Left lung (tissue), 10 donors: ENCODE data around the gene ZC3H4. TPM values are rescaled to one million over a fixed set of nuclear protein-coding genes. Genes with fewer than 3 reads are reported as not detected.

ENCODE experiments used
- ATAC-seq: fragments of 200-7000 bp; cut with Tn5 transposase; one replicate; pipeline ENCODE4 v1.9.1; 2020; ENCODE audit warnings: moderate library complexity
- DNase-seq, 4 donors: peaks; one replicate each; pipeline ENCODE4 v3.0.0-alpha.2; 2013 to 2020
- H3K27ac ChIP-seq, 2 donors: fragments of 200-600 bp; sonication (generic) in 1 of 2; one replicate each; pipeline versions ENCODE4 v1.5.0 to v1.8.0; 2020 to 2021
- H3K27me3 ChIP-seq, 2 donors: fragments of 200-600 bp; sonication (generic) in 1 of 2; one replicate each; pipeline versions ENCODE4 v1.5.0 to v1.8.0; 2020 to 2021
- H3K36me3 ChIP-seq, 2 donors: fragments of 200-600 bp; sonication (generic) in 1 of 2; one replicate each; pipeline versions ENCODE4 v1.5.0 to v1.8.0; 2020 to 2021
- H3K4me1 ChIP-seq, 2 donors: fragments of 200-600 bp; one replicate each; pipeline ENCODE4 v1.8.0; 2021
- H3K4me3 ChIP-seq, 2 donors: fragments of 200-600 bp; sonication (generic) in 1 of 2; one replicate each; pipeline versions ENCODE4 v1.5.0 to v1.8.0; 2020 to 2021; ENCODE audit warnings: mild to moderate bottlenecking in 1 of 2
- H3K9me3 ChIP-seq, 2 donors: fragments of 200-600 bp; sonication (generic) in 1 of 2; one replicate each; pipeline versions ENCODE4 v1.5.0 to v1.8.0; 2020 to 2021
- intact Hi-C, 2 donors: fragments of 100-400 bp; cut with DNase I; formaldehyde crosslinking; loops; one replicate each; pipeline versions ENCODE4 v1.11.2 to v1.14.2; 2022
- polyA plus RNA-seq, 6 donors: library from polyadenylated mRNA; unstranded; fragments of 120-200 nt; gene quantifications; one replicate each; pipeline ENCODE4 v1.2.1, GENCODE V29; 2013; ENCODE audit not compliant: insufficient read length in 6 of 6
- total RNA-seq, 2 donors: library from RNA; stranded (reverse); fragmentation: NEBNext Ultra II Directional; extraction: Animal tissue kit (Norgen Biotek cat#: 25700); gene quantifications; one replicate each; pipeline ENCODE4 v1.2.1, GENCODE V29; 2021
- TF ChIP-seq, protein P1 (sequence below), 2 donors: fragments of 200-600 bp; sonication (generic) in 1 of 2; IDR thresholded peaks; one replicate each; pipeline versions ENCODE4 v1.5.0 to v1.8.0; 2021; ENCODE audit warnings: antibody characterized with exemption in 2 of 2
- donor health status: DM: no; HTN: yes; CAD: no.
- donor health status: DM: no; HTN: no; CAD: no.

Gene ZC3H4
- total and polyA plus RNA-seq, 8 donors = 36.6 to 48.2 (median 39.2) TPM

DNA sequence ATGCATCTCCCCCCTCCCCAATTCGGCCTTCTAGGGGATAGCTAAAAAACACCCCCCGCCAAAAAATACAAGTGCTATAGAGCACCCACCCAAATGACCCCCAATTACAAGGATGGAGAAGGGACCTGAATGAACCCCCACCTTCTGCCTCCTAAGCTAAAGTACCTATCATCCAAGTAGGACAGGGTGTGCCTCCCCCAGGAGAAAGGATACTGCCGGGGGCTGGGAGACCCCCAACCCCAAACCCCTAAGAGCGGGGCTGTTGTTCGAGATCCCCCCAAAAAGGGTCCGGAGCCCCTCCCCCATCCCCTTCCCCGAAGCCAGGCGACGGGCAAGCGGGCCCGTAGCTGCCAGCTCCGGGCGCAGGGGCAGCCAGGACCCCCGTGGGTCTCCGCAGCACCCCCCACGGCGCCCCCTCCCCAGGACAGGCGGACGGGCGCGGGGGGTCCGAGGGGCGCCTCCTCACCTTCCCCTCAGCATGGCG lies 1.9 kb downstream of the ZC3H4 start:
- Histone ChIP-seq H3K4me3 (peak overlapping the region; percentile 79 to 83), H3K4me1 (peaks cover 21 to 44% of the 10 kb centered on the region in 2 donors), H3K36me3 (peaks cover 0 to 6% of the 10 kb centered on the region in 2 donors), H3K27ac (peak overlapping the region; percentile 100), H3K9me3 (no peaks in the 10 kb centered on the region), H3K27me3 (no peaks in the 10 kb centered on the region)
- TF ChIP-seq, protein P1, sequence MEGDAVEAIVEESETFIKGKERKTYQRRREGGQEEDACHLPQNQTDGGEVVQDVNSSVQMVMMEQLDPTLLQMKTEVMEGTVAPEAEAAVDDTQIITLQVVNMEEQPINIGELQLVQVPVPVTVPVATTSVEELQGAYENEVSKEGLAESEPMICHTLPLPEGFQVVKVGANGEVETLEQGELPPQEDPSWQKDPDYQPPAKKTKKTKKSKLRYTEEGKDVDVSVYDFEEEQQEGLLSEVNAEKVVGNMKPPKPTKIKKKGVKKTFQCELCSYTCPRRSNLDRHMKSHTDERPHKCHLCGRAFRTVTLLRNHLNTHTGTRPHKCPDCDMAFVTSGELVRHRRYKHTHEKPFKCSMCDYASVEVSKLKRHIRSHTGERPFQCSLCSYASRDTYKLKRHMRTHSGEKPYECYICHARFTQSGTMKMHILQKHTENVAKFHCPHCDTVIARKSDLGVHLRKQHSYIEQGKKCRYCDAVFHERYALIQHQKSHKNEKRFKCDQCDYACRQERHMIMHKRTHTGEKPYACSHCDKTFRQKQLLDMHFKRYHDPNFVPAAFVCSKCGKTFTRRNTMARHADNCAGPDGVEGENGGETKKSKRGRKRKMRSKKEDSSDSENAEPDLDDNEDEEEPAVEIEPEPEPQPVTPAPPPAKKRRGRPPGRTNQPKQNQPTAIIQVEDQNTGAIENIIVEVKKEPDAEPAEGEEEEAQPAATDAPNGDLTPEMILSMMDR (IDR thresholded peaks at IDR 0.05) = no peak
- intact Hi-C loops = no loop called here
- ATAC-seq (no peak), DNase-seq (no peak)

DNA sequence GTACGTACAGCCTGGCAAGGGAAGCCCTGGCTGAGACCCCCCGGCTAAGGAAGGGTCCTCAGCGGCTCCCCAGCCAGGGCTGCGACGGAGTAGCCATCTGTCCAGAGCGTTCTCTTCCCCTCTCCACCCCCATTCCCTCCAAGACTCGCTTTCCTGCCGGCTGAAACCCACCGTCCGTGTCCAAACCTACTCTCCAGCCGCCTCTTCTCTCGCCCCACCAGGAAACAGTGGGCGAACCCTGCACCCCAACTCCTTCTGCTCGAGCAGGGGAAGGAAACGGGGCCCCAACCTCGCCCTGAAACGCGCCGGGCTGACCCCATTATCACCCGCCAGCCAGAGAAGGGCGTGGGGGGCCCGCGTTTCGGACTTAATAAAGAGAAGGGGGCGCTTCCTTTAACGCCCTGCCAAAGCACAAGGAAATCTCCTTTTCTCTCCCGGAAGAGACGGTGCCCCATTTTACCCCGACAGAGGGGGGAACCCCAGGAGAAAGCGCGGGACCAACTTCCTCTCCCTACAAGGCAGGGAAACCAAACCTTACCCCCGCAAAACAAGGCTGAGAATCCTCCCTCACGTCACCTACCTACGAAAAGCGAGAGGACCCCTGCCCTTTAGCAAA lies 2.5 kb downstream of the ZC3H4 start:
- peaks cover 0 to 6% of the 10 kb centered on the region in 2 donors for H3K36me3 ChIP-seq
- peaks cover 22 to 50% of the 10 kb centered on the region in 2 donors for H3K4me1 ChIP-seq
- TF ChIP-seq, protein P1 (IDR thresholded peaks at IDR 0.05) = no peak
- intact Hi-C loops = no loop called here
- H3K27ac ChIP-seq = peak overlapping the region; percentile 100
- no peak for ATAC-seq
- no peaks in the 10 kb centered on the region for H3K27me3 ChIP-seq
- peak overlapping the region; percentile 79 to 83 for H3K4me3 ChIP-seq
- peak in 2 of 4 donors; percentile 44 to 81 for DNase-seq
- H3K9me3 ChIP-seq = no peaks in the 10 kb centered on the region

DNA sequence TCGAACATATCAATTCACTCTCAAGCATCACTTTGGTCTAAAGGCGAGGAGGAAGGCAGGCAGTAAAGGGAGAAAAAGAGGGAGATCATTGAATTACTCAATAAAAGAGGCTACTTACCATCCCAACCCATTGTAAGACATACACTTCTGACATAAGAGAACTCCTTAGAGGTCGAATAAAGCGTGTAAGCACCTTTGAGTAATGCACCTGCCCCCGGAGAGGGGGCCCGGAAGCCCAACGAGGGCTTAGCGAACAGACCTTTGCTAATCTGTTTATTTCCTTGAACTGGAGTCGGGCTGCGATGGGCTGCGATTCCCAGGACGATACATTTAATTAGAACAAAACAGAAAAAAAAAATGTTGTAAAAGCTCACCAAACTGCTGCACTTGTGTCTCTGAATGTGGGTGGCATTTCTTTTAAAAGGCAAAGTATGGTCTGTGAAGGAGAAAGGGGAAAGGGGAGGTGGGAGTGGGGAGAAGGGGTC lies 3.0 kb downstream of the ZC3H4 start:
- H3K27me3 ChIP-seq = no peaks in the 10 kb centered on the region
- ATAC-seq (no peak), DNase-seq (peak in 1 of 4 donors; percentile 60)
- peak overlapping the region; percentile 100 for H3K27ac ChIP-seq
- intact Hi-C loops = no loop called here
- H3K9me3 ChIP-seq = no peaks in the 10 kb centered on the region
- peaks cover 22 to 50% of the 10 kb centered on the region in 2 donors for H3K4me1 ChIP-seq
- TF ChIP-seq, protein P1 (IDR thresholded peaks at IDR 0.05) = no peak
- peaks cover 0 to 7% of the 10 kb centered on the region in 2 donors for H3K36me3 ChIP-seq
- H3K4me3 ChIP-seq = peak overlapping the region; percentile 79 to 83

DNA sequence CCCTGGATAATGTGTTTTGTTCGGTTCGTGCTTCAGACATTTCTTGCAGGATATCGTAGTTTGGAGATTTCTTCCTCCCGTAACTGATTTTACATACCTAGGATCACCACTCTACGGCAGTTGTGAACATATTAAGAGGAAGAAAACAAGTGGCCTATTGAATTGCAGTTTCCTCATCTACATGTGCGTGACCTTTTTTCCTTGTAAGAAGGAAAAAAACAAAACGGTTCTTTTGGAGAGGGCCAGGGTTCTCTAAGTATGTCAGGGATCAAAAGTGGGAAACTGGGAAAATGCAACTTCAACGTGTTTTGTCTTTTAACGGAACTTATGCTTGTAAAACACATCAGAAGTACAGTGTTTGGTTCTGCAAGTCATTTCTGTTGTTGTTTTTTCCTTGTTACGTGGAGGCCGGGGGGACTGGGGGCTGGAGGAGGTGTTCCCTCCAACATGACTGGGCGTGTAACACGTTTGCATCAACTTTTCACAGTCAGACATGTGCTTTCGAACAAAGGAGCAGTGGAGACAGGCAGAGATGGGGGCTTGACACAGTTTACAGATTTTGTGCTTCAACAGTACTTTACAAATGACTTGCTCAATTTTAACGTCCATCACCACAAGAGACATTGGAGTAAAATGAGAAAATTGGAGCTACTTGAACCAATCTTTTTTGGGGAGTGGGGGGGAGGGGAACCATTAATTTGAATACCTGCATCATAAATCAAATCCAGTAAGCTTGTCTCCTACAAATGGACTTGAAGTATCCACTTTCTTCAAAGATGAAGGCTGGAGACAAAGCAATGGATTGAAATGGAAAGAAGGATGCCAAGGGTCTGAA lies 3.8 kb downstream of the ZC3H4 start:
- DNase-seq = peak in 1 of 4 donors; percentile 13
- H3K4me3 ChIP-seq = peak overlapping the region; percentile 79 to 83
- TF ChIP-seq, protein P1 (IDR thresholded peaks at IDR 0.05) = no peak
- no peaks in the 10 kb centered on the region for H3K9me3 ChIP-seq
- intact Hi-C loops = no loop called here
- ATAC-seq = no peak
- H3K4me1 ChIP-seq = peaks cover 22 to 50% of the 10 kb centered on the region in 2 donors
- peak overlapping the region; percentile 100 for H3K27ac ChIP-seq
- H3K36me3 ChIP-seq = peaks cover 0 to 15% of the 10 kb centered on the region in 2 donors
- H3K27me3 ChIP-seq = no peaks in the 10 kb centered on the region

DNA sequence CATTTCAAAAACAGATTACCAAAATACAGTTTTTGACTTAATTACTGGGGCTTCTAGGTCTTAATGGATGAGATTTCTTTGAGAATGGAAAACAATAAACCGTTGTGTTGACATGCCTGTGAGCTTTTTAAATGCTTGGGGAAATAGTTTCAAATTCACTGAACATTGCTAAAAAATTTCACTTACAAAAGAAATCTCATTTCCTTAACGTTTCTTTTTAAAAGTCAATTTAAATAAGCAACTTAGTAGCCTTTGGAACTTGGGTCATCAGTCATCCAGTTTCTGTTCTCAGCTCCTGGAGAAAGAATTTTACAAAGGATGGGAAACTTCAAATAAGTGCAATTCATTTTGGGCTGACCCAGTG lies 4.4 kb downstream of the ZC3H4 start:
- intact Hi-C loops = no loop called here
- Histone ChIP-seq H3K27ac (peak overlapping the region; percentile 100), H3K36me3 (peaks cover 0 to 21% of the 10 kb centered on the region in 2 donors), H3K4me1 (peaks cover 22 to 55% of the 10 kb centered on the region in 2 donors), H3K27me3 (no peaks in the 10 kb centered on the region), H3K9me3 (no peaks in the 10 kb centered on the region), H3K4me3 (peak overlapping the region in 1 of 2 donors; percentile 83)
- DNase-seq (no peak), ATAC-seq (no peak)
- TF ChIP-seq, protein P1 (IDR thresholded peaks at IDR 0.05) = no peak
